ENCODE measurements around the gene GLP2R. TPM values are rescaled to one million over a fixed set of nuclear protein-coding genes. Genes with fewer than 3 reads are reported as not detected.
"Not testable (repeated sequence)": the region's sequence is repeated elsewhere in the genome, so short reads cannot be mapped to it uniquely, and the experiment has no call there.

GLP2R gene
- total RNA-seq, 4 donors from 2014 or later = 0.54 to 3.3 (median 1.2) TPM

- WGBS, 2 donors = 73 to 78% methylated on average over 2 to 8 of the region's 8 CpGs
- TF ChIP-seq POLR2A (IDR thresholded peaks at IDR 0.05) (no peak), CTCF (IDR thresholded peaks at IDR 0.05) (no peak)
Measured at GRCh38 chr17:9916108-9916507, 90.4 kb downstream of the GLP2R start.

GRCh38 chr17:9917131-9917530 is 91.4 kb downstream of the GLP2R start:
- intact Hi-C loops (cut with DNase I) = no loop called here
- no peak overlapping the region for H3K4me3 ChIP-seq (replicated peaks in 1 of 3)
- no peak for DNase-seq
- H3K27me3 ChIP-seq = no peaks in the 10 kb centered on the region
- H3K36me3 ChIP-seq = no peaks in the 10 kb centered on the region
- 77 to 78% methylated on average over 4 to 9 of the region's 13 CpGs for WGBS, 2 donors
- no peak overlapping the region for H3K27ac ChIP-seq
- no peaks in the 10 kb centered on the region for H3K9me3 ChIP-seq
- TF ChIP-seq CTCF (IDR thresholded peaks at IDR 0.05) (no peak), POLR2A (IDR thresholded peaks at IDR 0.05) (no peak)
- no peaks in the 10 kb centered on the region for H3K4me1 ChIP-seq

More at GRCh38 chr17:9916108-9916507, 90.4 kb downstream of the GLP2R start:
- H3K4me3 ChIP-seq (replicated peaks in 1 of 3) = no peak overlapping the region
- no peak overlapping the region for H3K27ac ChIP-seq
- no peaks in the 10 kb centered on the region for H3K9me3 ChIP-seq
- DNase-seq = no peak
- no peaks in the 10 kb centered on the region for H3K4me1 ChIP-seq
- no peaks in the 10 kb centered on the region for H3K36me3 ChIP-seq
- H3K27me3 ChIP-seq = no peaks in the 10 kb centered on the region
- intact Hi-C loops (cut with DNase I) = no loop called here

GRCh38 chr17:9917801-9918200 is 92.1 kb downstream of the GLP2R start:
- 77 to 89% methylated on average over 12 to 16 of the region's 19 CpGs for WGBS, 2 donors
- H3K27me3 ChIP-seq = no peaks in the 10 kb centered on the region
- no peaks in the 10 kb centered on the region for H3K9me3 ChIP-seq
- no peaks in the 10 kb centered on the region for H3K36me3 ChIP-seq
- no peak overlapping the region for H3K27ac ChIP-seq
- DNase-seq = no peak
- TF ChIP-seq POLR2A (IDR thresholded peaks at IDR 0.05) (no peak), CTCF (IDR thresholded peaks at IDR 0.05) (no peak)
- no peak overlapping the region for H3K4me3 ChIP-seq (replicated peaks in 1 of 3)
- intact Hi-C loops (cut with DNase I) = no loop called here
- no peaks in the 10 kb centered on the region for H3K4me1 ChIP-seq

- Histone ChIP-seq H3K27ac (no peak overlapping the region), H3K4me3 (replicated peaks in 1 of 3) (no peak overlapping the region), H3K9me3 (no peaks in the 10 kb centered on the region), H3K4me1 (no peaks in the 10 kb centered on the region), H3K36me3 (no peaks in the 10 kb centered on the region), H3K27me3 (no peaks in the 10 kb centered on the region)
- no peak for DNase-seq
- WGBS, 2 donors = 90 to 92% methylated on average over 8 of the region's 8 CpGs
- TF ChIP-seq CTCF (IDR thresholded peaks at IDR 0.05) (no peak), POLR2A (IDR thresholded peaks at IDR 0.05) (no peak)
- intact Hi-C loops (cut with DNase I) = no loop called here
Measured at GRCh38 chr17:9918352-9918751, 92.6 kb downstream of the GLP2R start.

- 73 to 81% methylated on average over 5 of the region's 5 CpGs for WGBS, 2 donors
- no peak for DNase-seq
- Histone ChIP-seq H3K4me1 (no peaks in the 10 kb centered on the region), H3K27me3 (no peaks in the 10 kb centered on the region), H3K36me3 (no peaks in the 10 kb centered on the region), H3K9me3 (no peaks in the 10 kb centered on the region), H3K4me3 (replicated peaks in 1 of 3) (no peak overlapping the region), H3K27ac (no peak overlapping the region)
- TF ChIP-seq POLR2A (IDR thresholded peaks at IDR 0.05) (no peak), CTCF (IDR thresholded peaks at IDR 0.05) (no peak)
- intact Hi-C loops (cut with DNase I) = no loop called here
Measured at GRCh38 chr17:9918804-9919352, 93.2 kb downstream of the GLP2R start.

GRCh38 chr17:9921216-9921615 is 95.5 kb downstream of the GLP2R start:
- not testable (repeated sequence) for H3K27me3 ChIP-seq; DNase-seq; H3K9me3 ChIP-seq; H3K36me3 ChIP-seq; H3K4me3 ChIP-seq (replicated peaks in 1 of 3); H3K27ac ChIP-seq; H3K4me1 ChIP-seq
- WGBS, 2 donors = 79 to 83% methylated on average over 13 of the region's 13 CpGs
- intact Hi-C loops (cut with DNase I) = loop anchor here (10.0 kb wide), 1 partner anchor 704 kb away; no protein-coding TSS in a partner anchor
